Neural cell (in vitro differentiated cells): ENCODE data around the gene ELMO1. TPM values are rescaled to one million over a fixed set of nuclear protein-coding genes. Genes with fewer than 3 reads are reported as not detected.

ENCODE experiments used
- H2AFZ ChIP-seq: fragments of 200-600, 300-800 bp; sonication (generic), shearing (Covaris generic); 2 replicates; pipeline ENCODE4 v1.6.0; 2014; ENCODE audit warnings: low read depth, mild to moderate bottlenecking, antibody characterized with exemption, low read length, moderate library complexity
- H3F3A ChIP-seq: fragments of 200-600 bp; shearing (Covaris generic); 2 replicates; pipeline ENCODE4 v1.6.1; 2016; ENCODE audit warnings: mild to moderate bottlenecking, moderate library complexity, mixed read lengths, antibody characterized with exemption, low read length; ENCODE audit not compliant: insufficient read depth, poor library complexity, severe bottlenecking
- H3K27ac ChIP-seq: fragments of 200-600, 300-800 bp; sonication (generic), shearing (Covaris generic); 2 replicates; pipeline ENCODE4 v1.5.1; 2014; ENCODE audit warnings: mild to moderate bottlenecking, low read length, moderate library complexity
- H3K27me3 ChIP-seq: fragments of 300-800, 200-600 bp; sonication (generic), shearing (Covaris generic); 2 replicates; pipeline ENCODE4 v1.6.0; 2014; ENCODE audit warnings: mild to moderate bottlenecking, low read depth, low read length, moderate library complexity; ENCODE audit not compliant: insufficient read depth
- H3K36me3 ChIP-seq: fragments of 300-800, 200-600 bp; sonication (generic), shearing (Covaris generic); 2 replicates; pipeline ENCODE4 v1.5.1; 2014; ENCODE audit warnings: mild to moderate bottlenecking, antibody characterized with exemption, low read length, moderate library complexity; ENCODE audit not compliant: insufficient read depth
- H3K4me2 ChIP-seq: fragments of 300-800, 200-600 bp; sonication (generic), shearing (Covaris generic); 2 replicates; pipeline ENCODE4 v1.6.0; 2014; ENCODE audit warnings: mild to moderate bottlenecking, low read length
- H3K4me3 ChIP-seq: fragments of 300-800, 200-600 bp; sonication (generic), shearing (Covaris generic); 2 replicates; pipeline ENCODE4 v1.5.1; 2014; ENCODE audit warnings: mild to moderate bottlenecking, low read length, moderate library complexity
- H3K79me2 ChIP-seq: fragments of 200-600 bp; shearing (Covaris generic); replicated peaks from 2 replicates; pipeline ENCODE4 v1.6.0; 2014; ENCODE audit warnings: mild to moderate bottlenecking, low read length, moderate library complexity; ENCODE audit not compliant: insufficient read depth
- H3K9ac ChIP-seq: fragments of 300-800, 200-600 bp; sonication (generic), shearing (Covaris generic); 2 replicates; pipeline ENCODE4 v1.6.1; 2016; ENCODE audit warnings: mild to moderate bottlenecking, low read length, mixed read lengths
- H3K9me2 ChIP-seq: fragments of 200-600 bp; shearing (Covaris generic); 2 replicates; pipeline ENCODE4 v1.6.1; 2016; ENCODE audit warnings: mild to moderate bottlenecking, low read length, mixed read lengths; ENCODE audit not compliant: insufficient read depth
- H3K9me3 ChIP-seq: fragments of 200-600, 300-800 bp; sonication (generic), shearing (Covaris generic); 2 replicates; pipeline ENCODE4 v1.6.1; 2016; ENCODE audit warnings: mild to moderate bottlenecking, mixed run types, low read length, moderate library complexity, mixed read lengths
- H4K20me1 ChIP-seq: fragments of 200-600 bp; shearing (Covaris generic); 2 replicates; pipeline ENCODE4 v1.6.1; 2016; ENCODE audit warnings: mild to moderate bottlenecking, mixed run types; ENCODE audit not compliant: insufficient read depth
- EP300 ChIP-seq: fragments of 450-650 bp; conservative IDR thresholded peaks from 2 replicates; pipeline ENCODE4 v1.6.1; 2014; ENCODE audit warnings: antibody characterized with exemption, mild to moderate bottlenecking, moderate library complexity; ENCODE audit not compliant: poor library complexity, severe bottlenecking
- EZH2 ChIP-seq: fragments of 200-600, 300-800 bp; shearing (Covaris generic), sonication (generic); IDR thresholded peaks from 2 replicates; pipeline ENCODE4 v1.6.1; 2014; ENCODE audit warnings: antibody characterized with exemption, low read length, borderline replicate concordance, mild to moderate bottlenecking; ENCODE audit not compliant: insufficient read depth, poor library complexity, severe bottlenecking
- MXI1 ChIP-seq: fragments of 450-650 bp; conservative IDR thresholded peaks from 2 replicates; pipeline ENCODE4 v1.6.1; 2014; ENCODE audit warnings: antibody characterized with exemption, mild to moderate bottlenecking; ENCODE audit not compliant: poor library complexity, severe bottlenecking
- POLR2AphosphoS5 ChIP-seq: IDR thresholded peaks from 2 replicates; pipeline ENCODE4 v1.6.1; 2012
- RAD21 ChIP-seq: fragments of 450-650 bp; conservative IDR thresholded peaks from 2 replicates; pipeline ENCODE4 v1.6.1; 2014; ENCODE audit warnings: antibody characterized with exemption, mild to moderate bottlenecking, moderate library complexity
- REST ChIP-seq: IDR thresholded peaks from 2 replicates; pipeline ENCODE4 v1.6.1; 2012; ENCODE audit warnings: borderline replicate concordance
- SMC3 ChIP-seq: fragments of 450-650 bp; conservative IDR thresholded peaks from 2 replicates; pipeline ENCODE4 v1.6.1; 2014; ENCODE audit warnings: antibody characterized with exemption, mild to moderate bottlenecking, moderate library complexity; ENCODE audit not compliant: poor library complexity
- TAF1 ChIP-seq: IDR thresholded peaks from 2 replicates; pipeline ENCODE4 v1.6.1; 2012; ENCODE audit warnings: low read depth
- polyA plus RNA-seq: library from polyadenylated mRNA; depleted of rRNA; stranded (reverse); fragments of >200 nt; gene quantifications from 2 replicates; pipeline ENCODE4 v1.2.3, GENCODE V29; 2014
- TF ChIP-seq, protein P1 (sequence below): fragments of 450-650 bp; IDR thresholded peaks from 2 replicates; pipeline ENCODE4 v1.5.1; 2014; ENCODE audit warnings: antibody characterized with exemption, mild to moderate bottlenecking, moderate library complexity; ENCODE audit not compliant: poor library complexity, severe bottlenecking

The ELMO1 gene
- polyA plus RNA-seq, 1 donor from 2014 or later = 12.2 TPM

DNA sequence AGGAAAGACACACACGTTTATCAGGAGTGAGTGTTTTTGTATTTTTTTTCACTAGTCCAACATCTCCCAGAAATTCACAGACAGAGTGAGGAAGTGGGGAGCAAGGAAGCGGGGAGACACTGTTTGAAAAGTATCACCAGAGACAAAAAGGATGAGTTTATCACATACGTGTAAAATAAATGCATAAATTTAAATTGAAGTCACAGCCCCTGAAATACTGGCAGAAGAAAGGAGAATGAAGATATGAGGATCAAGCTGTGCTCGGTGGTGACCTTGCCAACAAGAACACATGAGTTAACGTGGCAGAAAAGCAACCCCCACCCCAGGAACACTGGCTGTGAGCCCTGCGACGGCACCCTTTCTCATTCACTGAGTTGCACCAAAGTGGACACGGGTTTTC is 407.2 kb downstream of the ELMO1 start:
- no peak overlapping the region for H3K4me2 ChIP-seq
- no peak for TF ChIP-seq EP300
- no peak for TF ChIP-seq REST
- no peak overlapping the region for H3K27ac ChIP-seq
- no peaks in the 10 kb centered on the region for H3K36me3 ChIP-seq
- H3K9ac ChIP-seq = no peak overlapping the region
- no peaks in the 10 kb centered on the region for H3F3A ChIP-seq
- no peak overlapping the region for H3K4me3 ChIP-seq
- no peaks in the 10 kb centered on the region for H4K20me1 ChIP-seq
- H3K9me2 ChIP-seq = no peaks in the 10 kb centered on the region
- no peak overlapping the region for H2AFZ ChIP-seq
- no peaks in the 10 kb centered on the region for H3K9me3 ChIP-seq
- no peaks in the 10 kb centered on the region for H3K79me2 ChIP-seq
- H3K27me3 ChIP-seq = no peaks in the 10 kb centered on the region

- H3K9me3 ChIP-seq = no peaks in the 10 kb centered on the region
- H3K9me2 ChIP-seq = no peaks in the 10 kb centered on the region
- TF ChIP-seq REST (no peak), EZH2 (no peak), TAF1 (no peak), RAD21 (no peak), EP300 (no peak), MXI1 (no peak), SMC3 (no peak), POLR2AphosphoS5 (no peak)
- TF ChIP-seq, protein P1, sequence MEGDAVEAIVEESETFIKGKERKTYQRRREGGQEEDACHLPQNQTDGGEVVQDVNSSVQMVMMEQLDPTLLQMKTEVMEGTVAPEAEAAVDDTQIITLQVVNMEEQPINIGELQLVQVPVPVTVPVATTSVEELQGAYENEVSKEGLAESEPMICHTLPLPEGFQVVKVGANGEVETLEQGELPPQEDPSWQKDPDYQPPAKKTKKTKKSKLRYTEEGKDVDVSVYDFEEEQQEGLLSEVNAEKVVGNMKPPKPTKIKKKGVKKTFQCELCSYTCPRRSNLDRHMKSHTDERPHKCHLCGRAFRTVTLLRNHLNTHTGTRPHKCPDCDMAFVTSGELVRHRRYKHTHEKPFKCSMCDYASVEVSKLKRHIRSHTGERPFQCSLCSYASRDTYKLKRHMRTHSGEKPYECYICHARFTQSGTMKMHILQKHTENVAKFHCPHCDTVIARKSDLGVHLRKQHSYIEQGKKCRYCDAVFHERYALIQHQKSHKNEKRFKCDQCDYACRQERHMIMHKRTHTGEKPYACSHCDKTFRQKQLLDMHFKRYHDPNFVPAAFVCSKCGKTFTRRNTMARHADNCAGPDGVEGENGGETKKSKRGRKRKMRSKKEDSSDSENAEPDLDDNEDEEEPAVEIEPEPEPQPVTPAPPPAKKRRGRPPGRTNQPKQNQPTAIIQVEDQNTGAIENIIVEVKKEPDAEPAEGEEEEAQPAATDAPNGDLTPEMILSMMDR = no peak
- no peak overlapping the region for H3K4me2 ChIP-seq
- no peaks in the 10 kb centered on the region for H4K20me1 ChIP-seq
- no peak overlapping the region for H3K27ac ChIP-seq
- no peak overlapping the region for H2AFZ ChIP-seq
- H3F3A ChIP-seq = no peaks in the 10 kb centered on the region
- no peaks in the 10 kb centered on the region for H3K36me3 ChIP-seq
- no peaks in the 10 kb centered on the region for H3K27me3 ChIP-seq
- H3K4me3 ChIP-seq = no peak overlapping the region
- no peak overlapping the region for H3K9ac ChIP-seq
- H3K79me2 ChIP-seq = no peaks in the 10 kb centered on the region
Measured at GRCh38 chr7:37040330-37040729, 408.3 kb downstream of the ELMO1 start.
